ENCODE data around the gene SIGLEC6.

DNA sequence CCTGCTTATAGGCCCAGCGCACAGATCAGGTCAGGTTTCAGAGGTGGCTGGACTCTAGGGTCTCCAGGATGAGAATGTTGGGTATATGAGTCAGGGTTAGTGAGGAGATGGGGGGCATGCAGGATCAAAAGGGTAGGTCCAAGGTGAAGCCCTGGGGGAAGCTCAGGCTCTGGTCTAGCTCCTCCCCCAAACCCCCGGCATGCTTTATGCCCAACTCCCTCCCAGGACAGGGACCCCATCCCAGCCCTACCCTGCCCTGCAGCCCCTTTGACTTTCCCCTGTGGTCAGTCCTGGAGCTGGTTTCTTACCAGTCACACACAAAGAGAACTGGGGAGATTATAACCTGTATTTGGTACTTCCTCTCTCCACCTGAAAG is 62.9 kb downstream of the SIGLEC6 start:
- TF ChIP-seq, protein P1, sequence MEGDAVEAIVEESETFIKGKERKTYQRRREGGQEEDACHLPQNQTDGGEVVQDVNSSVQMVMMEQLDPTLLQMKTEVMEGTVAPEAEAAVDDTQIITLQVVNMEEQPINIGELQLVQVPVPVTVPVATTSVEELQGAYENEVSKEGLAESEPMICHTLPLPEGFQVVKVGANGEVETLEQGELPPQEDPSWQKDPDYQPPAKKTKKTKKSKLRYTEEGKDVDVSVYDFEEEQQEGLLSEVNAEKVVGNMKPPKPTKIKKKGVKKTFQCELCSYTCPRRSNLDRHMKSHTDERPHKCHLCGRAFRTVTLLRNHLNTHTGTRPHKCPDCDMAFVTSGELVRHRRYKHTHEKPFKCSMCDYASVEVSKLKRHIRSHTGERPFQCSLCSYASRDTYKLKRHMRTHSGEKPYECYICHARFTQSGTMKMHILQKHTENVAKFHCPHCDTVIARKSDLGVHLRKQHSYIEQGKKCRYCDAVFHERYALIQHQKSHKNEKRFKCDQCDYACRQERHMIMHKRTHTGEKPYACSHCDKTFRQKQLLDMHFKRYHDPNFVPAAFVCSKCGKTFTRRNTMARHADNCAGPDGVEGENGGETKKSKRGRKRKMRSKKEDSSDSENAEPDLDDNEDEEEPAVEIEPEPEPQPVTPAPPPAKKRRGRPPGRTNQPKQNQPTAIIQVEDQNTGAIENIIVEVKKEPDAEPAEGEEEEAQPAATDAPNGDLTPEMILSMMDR (IDR thresholded peaks at IDR 0.05 in 2 of 3, conservative IDR thresholded peaks at IDR 0.05 in 1 of 3; ENCODE audit: borderline replicate concordance in 1 of 3, insufficient read depth in 1 of 3, low read depth in 2 of 3, low read length in 2 of 3), result no peak
- TF ChIP-seq POLR2A (IDR thresholded peaks at IDR 0.05; ENCODE audit: borderline replicate concordance, extremely low read depth, insufficient read depth, insufficient read length) (no peak), CBX3 (IDR thresholded peaks at IDR 0.05; ENCODE audit: low read depth) (no peak), POLR2AphosphoS5 (IDR thresholded peaks at IDR 0.05; ENCODE audit: low read depth, low read length) (no peak)

All from HCT116 (cell line).